ENCODE data around the gene CACNA1A. TPM values are rescaled to one million over a fixed set of nuclear protein-coding genes. Genes with fewer than 3 reads are reported as not detected.

CACNA1A gene
- polyA plus RNA-seq, 3 donors: 2.0 to 2.9 (median 2.1) TPM

GRCh38 chr19:13314761-13315160, 191.5 kb downstream of the CACNA1A start:
- no peak for DNase-seq

DNA sequence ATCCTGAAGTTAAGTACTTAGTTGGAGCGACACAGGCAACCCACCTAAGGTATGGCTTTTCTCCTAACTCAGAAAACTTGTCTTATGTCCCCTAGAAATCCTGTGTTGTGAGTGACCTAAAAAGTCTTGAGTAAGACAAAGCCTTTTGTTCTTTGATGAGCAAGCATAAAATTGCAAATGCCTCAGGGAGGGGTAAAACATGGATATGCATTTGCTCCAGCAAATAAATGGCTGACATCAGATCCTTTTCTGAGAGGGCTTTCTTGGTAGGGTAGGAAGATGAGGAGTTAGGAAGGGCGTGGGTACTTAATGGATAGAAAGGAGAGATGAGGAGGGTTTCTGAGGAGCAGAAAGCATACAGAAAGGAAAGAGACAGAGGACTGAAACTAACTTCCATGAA, 192.4 kb downstream of the CACNA1A start:
- no peak for DNase-seq

- DNase-seq: no peak
These were observed 196.4 kb downstream of the CACNA1A start for GRCh38 chr19:13309864-13310263.

- no peak for DNase-seq
These were observed 202.7 kb downstream of the CACNA1A start for GRCh38 chr19:13303381-13304129.

DNA sequence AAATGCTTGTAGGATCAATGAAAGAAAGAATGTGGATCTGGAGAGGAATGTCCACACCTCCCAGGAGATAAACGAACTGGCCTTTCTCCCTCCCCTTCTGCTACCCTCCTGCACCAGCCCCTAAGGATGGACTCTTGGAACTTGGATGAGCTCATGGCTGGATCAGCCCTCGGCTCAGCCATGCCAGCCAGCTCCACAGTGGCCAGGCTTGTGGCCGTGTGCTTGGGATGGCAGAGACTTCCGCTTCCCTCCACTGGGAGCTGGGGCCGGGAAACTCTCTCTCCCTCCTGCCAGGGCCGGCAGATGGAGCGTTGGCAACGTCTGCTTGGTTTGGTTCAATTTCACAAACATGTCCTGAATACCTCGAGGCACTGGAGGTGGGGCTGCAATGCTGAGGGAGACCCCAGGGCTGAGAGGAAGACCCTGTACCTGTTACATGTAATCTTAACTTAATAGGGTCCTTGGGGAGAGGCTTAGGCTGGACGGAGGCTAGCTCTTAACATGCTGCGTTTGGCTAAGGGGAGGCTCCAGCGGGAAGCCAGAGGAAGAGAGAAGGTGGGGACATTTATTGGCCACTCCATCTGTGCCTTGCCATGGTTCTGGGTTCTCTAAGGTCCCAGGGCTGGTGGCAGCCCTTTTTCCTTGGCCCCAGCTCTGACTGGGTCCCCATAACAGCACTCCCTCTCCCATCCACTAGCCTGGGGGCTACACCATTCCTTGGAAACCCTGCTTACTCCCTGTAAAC, 203.6 kb downstream of the CACNA1A start:
- DNase-seq: no peak

DNA sequence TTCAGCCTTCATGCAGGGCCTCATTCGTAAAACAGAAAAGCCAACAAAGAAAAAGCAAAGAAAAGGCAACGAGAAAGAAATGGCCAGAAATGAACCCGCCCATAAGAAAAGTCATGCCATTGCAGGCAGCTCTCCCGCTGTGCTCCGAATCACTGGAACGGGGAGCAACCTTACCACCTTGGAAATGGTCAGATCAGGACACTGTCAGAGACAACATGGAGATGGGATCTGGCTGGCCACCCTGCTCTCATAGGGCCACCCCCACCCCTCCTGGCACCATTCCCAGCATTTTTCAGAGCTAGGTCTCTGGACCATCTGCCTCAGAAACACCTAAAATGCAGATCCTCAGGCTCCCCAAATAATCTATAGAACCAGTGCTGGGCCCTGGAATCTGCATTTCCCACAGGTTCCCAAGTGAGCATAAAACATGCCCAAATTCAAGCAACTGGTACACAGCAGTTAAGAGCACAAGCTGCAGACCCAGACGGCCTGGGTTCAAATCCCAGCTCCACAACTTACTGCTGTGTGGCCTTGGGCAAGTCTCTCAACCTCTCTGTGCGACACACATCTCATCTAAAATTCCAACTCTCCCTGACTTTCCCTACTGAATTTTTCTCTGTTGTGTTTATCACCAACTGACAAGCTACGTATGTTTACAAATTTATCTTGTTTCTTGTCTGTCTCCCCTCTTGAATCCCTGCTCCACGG, 204.5 kb downstream of the CACNA1A start:
- DNase-seq: no peak

DNA sequence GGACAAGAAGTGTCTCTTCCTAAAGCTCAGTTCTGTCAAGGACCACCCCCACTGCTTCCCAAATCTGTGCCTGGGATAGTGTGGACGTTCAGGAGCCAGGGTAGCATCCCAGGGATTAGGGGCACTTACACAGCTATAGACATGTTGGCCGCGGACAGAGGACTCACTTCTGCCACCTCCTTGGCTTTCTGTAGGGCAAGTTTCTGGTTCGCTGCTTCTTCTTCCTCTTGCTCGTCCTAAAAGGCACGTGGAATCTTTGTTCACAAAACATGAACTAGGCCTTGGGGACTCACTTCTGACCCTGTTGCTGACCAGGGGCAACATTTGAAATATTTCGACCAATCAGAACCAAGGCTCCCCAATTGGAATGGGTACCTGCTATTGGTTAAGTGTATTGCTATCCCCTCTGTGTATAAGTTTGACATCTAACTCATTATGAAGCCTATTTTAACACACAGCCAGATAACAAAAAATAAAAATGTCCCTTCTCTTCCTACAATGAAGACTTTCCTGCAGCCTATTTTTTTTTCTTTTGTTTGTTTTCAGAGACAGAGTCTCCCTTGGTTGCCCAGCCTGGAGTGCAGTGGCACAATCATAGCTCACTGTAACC, 205.8 kb downstream of the CACNA1A start:
- DNase-seq: no peak

- DNase-seq: no peak
These were observed 206.4 kb downstream of the CACNA1A start for GRCh38 chr19:13299838-13300237.

- DNase-seq: no peak
These were observed 207.5 kb downstream of the CACNA1A start for GRCh38 chr19:13298565-13299481.

DNA sequence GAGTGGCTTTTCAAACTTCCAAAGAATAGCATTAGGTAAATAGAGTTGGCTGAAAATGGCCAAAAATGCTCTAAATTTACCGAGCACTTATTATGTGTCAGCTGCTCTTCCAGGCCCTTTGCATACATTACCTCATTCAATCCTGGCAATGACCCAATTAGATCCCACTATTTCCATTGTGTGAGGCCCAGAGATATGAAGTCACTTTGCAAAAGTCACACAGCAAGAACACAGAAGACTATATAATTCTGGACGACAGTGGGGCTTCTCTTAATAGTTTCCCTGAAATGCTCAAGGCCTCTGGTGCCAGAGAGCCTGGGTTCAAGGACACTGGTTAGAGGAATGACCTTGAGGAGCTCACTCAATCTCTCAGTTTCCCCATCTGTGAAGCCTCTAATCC, 209.3 kb downstream of the CACNA1A start:
- no peak for DNase-seq

GRCh38 chr19:13294812-13295567, 211.3 kb downstream of the CACNA1A start:
- DNase-seq: no peak

DNA sequence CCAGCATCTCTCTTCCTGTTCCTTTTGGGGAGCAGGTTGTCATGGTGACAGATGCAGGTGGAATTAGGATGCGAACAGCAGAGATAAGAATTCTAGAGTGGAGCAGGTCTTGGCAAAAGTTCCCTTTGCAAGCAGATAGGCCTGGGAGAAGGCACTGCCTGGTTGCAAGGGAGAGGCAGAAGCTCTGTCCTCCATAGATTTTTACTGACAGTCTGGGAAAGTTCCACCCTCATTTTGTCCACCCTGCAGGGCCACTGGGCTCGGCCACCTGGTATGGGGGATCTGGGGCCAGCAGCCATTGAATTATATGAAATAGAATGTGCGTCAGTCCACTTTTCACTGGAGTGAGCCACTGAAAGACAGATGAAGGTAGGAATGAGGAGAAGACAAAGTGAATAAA, 214.4 kb downstream of the CACNA1A start:
- DNase-seq: no peak

DNA sequence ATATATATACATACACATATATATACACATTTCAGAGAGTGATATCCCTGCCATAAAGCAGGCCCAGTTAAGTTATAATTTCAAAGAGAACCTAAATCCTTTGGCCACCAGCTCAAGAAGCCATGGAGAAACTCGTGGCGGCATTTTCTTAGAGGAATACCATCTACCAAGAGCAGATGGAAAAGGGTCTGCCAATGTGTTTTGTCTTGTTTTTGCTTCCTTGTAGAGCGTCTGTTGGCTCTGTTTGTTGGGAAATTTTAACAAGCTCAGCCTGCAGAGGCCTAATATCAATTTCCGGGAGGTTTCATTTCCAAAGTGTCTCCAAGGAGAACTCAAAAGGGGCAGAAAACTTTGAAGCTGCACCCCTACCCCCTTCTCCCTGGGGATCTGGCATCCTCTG, 215.5 kb downstream of the CACNA1A start:
- no peak for DNase-seq

GRCh38 chr19:13289295-13289694, 217.0 kb downstream of the CACNA1A start:
- DNase-seq: no peak

- no peak for DNase-seq
These were observed 219.9 kb downstream of the CACNA1A start for GRCh38 chr19:13286195-13286985.

- DNase-seq: no peak
These were observed 221.1 kb downstream of the CACNA1A start for GRCh38 chr19:13284929-13285928.

GRCh38 chr19:13283871-13284270, 222.4 kb downstream of the CACNA1A start:
- no peak for DNase-seq

- DNase-seq: no peak
These were observed 223.7 kb downstream of the CACNA1A start for GRCh38 chr19:13282486-13283065.
